Germinal center (tissue), 1 donor: ENCODE measurements around the gene SLC35F3.
A peak's percentile ranks its signal among the peaks of the same experiment; 100 is the strongest.
"Not testable (repeated sequence)": the region's sequence is repeated elsewhere in the genome, so short reads cannot be mapped to it uniquely, and the experiment has no call there.

ENCODE experiments used
- DNase-seq: peaks from one replicate; pipeline ENCODE4 v3.0.0; 2012; ENCODE audit warnings: mixed read lengths, low spot score

The SLC35F3 gene

DNA sequence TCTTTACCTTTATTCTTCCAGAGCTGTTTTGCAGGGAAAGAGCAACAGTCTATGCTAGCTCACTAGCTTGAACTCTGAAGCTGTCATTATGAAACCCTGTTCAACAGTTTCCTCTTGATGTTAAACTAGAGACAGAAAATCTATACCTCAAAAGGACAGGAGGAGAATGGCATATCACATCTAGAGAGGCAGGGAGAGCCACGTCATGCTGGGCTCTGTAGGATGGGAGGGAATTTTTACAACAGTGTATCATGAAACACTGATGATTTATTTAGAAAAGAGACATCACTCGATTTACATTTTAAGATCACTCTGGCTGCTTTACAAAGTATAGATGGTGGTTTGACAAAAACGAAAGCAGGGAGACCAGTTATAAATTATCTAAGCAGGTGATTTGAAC lies 243.9 kb downstream of the SLC35F3 start:
- no peak for DNase-seq

DNA sequence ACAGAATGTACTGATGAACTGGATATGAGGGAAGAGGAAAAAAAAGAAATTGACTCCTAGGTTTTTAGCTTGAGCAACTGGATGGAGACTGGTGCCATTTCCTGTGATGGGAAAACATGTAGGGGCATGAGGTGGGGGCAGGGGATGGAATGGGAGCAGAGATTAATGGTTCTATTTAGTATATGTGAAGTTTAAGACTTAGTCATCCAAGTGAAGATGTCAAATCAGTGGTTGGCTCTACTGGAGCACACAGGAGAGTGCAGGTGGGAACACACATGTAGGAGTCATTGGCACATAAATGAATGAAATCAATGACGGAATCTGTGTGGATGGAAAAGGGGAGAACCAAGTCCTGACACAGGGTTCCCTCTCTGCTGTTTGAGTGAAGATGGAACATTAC lies 244.3 kb downstream of the SLC35F3 start:
- no peak for DNase-seq

- no peak for DNase-seq
These were observed 244.7 kb downstream of the SLC35F3 start for GRCh38 chr1:234149217-234149616.

DNA sequence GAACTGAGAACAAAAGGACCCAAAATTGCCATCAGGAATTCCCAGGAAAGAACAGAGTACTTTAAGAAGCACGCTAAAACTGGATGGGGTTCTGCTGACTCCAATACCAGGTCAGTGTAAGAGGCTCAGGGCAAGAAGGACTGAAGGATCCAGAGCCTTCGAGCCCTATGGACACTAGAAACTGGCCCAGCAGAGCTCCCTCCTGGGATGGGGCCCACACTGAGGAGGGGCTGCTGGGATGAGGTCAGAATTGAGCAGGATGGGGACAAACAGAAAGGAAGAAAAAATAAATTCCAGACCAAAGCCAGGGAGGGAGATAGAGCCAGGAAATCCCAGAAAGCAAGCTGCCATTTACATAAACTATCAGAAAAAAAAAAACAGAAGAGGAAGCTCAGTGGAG lies 246.4 kb downstream of the SLC35F3 start:
- no peak for DNase-seq

DNA sequence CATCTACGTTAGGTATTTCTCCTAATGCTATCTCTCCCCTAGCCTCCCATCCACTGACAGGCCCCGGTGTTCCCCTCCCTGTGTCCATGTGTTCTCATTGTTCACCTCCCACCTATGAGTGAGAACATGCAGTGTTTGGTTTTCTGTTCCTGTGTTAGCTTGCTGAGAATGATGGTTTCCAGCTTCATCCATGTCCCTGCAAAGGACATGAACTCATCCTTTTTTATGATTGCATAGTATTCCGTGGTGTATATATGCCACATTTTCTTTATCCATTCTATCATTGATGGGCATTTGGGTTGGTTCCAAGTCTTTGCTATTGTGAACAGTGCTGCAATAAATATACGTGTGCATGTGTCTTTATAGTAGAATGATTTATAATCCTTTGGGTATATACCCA lies 247.9 kb downstream of the SLC35F3 start:
- not testable (repeated sequence) for DNase-seq

GRCh38 chr1:234154320-234155251 lies 250.1 kb downstream of the SLC35F3 start:
- peak; percentile 19 for DNase-seq

- DNase-seq, result no peak
These were observed 258.2 kb downstream of the SLC35F3 start for GRCh38 chr1:234162661-234163060.

DNA sequence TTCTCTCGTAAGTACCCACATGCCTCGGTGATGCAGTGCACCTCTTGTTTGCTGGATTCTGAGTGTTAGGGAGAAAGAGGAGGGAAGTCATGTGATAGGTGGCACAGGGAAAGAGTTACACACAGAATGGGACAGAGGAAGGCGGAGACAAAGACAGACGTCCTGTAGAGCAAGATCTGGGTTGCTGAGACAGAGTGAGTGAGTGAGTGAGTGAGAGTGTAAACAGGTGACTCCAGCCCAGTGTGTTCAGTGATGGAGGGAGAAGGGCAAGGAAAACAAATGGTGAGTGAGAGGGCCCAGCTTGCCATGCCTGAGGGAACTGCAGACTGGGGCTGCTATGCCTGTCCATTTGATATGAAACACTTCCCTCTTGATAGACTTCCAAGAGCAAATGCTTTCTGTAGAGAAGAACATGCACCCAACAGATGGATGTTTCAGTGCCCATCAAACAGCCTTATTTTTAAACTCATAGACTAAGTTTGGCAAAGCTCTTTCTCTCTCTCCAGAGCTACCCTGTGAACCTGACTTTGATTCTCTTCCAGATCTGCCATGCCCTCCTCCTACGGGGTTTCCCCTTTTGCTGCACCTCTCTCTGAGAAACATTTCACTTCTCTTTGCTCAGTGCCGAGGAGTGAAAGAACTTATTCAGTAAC lies 258.9 kb downstream of the SLC35F3 start:
- DNase-seq, result no peak

- no peak for DNase-seq
These were observed 259.7 kb downstream of the SLC35F3 start for GRCh38 chr1:234164098-234164709.

DNA sequence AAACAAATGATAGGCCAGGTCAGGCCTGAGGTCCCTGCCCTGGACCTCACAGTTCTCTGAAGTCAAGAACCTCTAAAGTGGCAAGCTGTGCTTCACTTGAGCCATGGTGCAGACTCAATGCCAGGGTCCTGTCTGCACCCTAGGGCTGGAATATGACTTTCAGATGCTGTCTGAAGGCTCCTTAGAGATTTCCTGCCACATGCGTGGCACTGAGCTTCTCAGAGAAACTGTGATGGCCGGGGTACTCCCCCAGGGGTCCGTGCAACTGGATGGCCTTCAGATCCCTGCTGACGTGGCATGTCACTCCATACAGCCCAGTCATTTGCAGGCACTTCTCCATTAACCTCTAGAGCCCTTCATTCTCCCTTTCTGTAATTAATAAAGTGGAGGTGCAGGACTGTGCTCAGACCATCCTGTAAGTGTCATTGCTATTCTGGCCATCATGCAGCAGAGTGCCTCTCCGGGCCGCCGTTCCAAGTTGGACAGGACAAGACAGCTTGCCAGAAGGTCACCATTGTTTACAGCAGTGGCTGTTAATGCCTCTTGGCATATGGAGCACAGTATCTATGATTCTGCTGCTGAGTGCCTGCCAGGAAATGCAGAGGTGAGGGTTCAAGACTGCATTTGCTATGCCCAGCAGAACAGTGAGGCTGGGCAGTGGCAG lies 263.7 kb downstream of the SLC35F3 start:
- DNase-seq, result no peak

DNA sequence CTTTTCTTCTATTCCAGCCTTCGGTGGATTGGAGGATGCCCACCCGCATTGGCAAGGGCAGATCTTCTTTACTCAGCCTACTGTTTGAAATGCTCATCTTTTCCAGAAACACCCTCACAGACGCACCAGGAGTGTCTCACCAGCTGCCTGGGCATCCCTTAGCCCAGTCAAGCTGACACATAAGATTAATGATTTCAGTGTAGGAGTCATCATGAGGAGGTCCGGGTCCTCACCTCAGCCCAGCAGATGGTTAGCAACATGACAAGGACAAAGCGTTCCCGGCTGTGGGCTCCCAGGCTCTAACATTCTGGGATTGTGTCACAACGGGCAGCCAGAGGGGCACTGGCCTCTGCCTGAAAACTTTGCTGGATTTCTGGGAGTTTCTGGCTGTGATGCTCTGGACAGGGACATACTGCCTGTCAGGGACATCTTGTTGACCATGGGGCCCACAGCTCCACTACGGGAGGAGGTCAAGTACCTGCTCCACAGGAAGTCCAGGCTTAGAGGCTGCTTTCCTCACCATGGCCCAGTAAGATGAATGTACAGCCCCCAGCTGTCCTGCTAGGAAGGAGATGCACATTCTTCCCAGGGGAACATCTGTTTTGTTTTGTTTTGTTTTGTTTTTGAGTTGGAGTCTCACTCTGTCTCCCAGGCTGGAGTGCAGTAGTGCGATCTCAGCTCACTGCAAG lies 264.8 kb downstream of the SLC35F3 start:
- no peak for DNase-seq

DNA sequence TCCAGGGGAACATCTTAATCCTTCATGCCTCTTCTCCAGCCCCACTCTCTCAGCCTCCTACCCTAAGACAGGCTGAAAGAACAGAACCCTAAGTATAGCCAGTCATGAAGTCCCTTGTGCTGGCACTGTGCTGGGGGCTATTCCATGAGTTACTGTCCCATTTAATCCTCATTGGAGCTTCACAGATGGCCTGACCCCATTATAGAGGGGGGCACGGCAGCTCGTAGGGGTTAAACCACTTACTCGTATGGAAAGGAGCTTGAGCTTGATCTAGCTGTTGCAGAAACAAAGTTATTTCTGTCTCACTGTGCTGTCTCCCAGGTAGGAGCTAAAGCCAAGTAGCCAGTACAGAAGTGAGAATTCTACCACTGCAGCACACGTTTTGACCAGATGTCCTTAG lies 265.6 kb downstream of the SLC35F3 start:
- DNase-seq, result no peak

DNA sequence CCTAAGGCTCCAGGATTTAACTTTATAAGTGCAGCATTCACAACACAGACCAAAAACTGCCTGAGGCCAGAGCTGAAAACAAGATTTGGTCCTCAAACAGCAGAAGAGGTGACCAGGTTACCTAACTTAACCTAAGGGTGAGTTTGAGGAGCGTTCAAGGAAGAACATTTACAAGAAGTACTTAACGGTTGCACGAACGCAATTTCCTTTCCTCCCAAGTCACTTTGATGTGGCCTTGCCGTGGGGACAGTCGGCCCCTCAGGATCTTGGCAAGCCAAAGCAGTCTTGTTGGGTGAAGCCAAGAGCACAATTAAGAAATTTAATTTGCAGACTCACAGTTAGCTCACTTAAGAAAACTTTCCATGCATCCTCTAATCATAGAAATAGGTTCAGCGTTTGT lies 266.1 kb downstream of the SLC35F3 start:
- DNase-seq, result no peak

GRCh38 chr1:234173968-234174367 lies 269.5 kb downstream of the SLC35F3 start:
- DNase-seq, result no peak

DNA sequence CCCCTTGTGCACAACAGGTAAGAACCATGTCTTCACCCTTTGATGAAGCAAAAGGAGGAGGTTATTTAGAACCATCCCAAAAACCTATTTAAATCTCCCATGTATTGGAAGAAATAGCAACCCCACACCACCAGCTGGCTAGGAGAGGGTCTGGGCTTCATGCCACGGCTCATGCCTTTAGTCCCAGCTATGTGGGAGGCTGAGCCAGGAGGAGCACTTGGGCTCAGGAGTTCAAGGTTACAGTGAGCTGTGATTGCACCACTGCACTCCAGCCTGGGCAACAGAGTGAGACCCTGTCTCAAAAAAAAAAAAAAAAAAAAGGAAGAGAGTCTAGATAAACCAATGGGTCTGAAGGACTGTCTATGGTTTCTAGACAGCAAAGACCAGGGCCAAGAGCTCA lies 270.9 kb downstream of the SLC35F3 start:
- DNase-seq, result no peak

- DNase-seq, result no peak
These were observed 271.5 kb downstream of the SLC35F3 start for GRCh38 chr1:234176000-234176399.

DNA sequence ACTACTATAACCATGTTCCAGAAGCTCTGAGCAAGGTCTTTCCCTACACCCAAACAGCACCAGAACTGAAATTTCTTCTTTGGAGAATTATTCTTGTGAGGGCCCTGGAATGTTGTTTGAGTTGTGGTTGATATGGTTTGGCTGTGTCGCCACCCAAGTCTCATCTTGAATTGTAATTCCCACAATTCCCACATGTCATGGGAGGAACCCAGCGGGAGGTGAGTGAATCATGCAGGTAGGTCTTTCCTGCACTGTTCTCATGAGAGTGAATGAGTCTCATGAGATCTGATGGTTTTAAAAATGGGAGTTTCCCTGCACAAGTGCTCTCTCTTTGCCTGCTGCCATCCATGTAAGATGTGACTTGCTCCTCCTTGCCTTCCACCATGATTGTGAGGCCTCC lies 272.4 kb downstream of the SLC35F3 start:
- DNase-seq, result not testable (repeated sequence)

DNA sequence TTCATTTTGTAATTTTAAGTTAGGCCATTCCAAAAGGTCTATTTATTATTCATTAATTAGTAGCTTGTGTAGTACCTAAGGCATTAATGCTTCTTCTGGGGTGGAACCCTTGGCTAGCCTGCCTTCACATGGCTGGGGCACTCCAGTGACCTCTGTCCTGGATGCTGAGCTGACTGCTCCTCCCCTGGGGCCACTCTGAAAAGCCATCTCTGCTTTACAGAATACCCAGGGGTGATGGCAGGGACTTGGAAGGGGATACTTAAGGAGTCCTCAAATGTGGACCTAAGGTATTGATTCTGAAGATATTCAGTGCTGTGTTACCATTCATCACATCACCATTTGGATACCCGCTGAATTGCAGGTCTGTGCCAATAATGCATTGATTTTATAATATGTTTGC lies 281.0 kb downstream of the SLC35F3 start:
- DNase-seq, result no peak

- no peak for DNase-seq
These were observed 281.7 kb downstream of the SLC35F3 start for GRCh38 chr1:234186037-234186688.

- DNase-seq, result no peak
These were observed 283.9 kb downstream of the SLC35F3 start for GRCh38 chr1:234188454-234188792.

DNA sequence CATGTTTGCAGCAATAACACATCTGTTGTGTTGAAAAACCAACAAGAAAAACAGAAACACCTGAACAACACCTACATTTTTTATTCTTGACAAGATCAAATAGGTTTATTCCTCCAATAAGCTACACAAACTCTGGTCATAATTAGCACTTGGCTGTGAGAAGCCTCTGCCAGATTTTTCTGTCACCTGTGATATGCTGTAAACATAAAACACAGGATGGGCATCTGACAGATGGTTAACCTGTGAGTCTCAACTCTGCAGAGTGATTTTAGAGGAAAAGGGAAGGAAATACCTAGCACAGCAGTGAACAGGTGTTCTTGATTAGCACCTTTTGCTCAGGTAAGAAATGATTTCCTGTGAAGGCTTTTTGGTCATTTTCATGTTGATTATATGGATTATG lies 293.4 kb downstream of the SLC35F3 start:
- no peak for DNase-seq
